ENCODE results near the gene POLR2M. TPM values are rescaled to one million over a fixed set of nuclear protein-coding genes. Genes with fewer than 3 reads are reported as not detected.
A peak's percentile ranks its signal among the peaks of the same experiment; 100 is the strongest.

The POLR2M gene
- total and polyA plus RNA-seq, 4 donors: 20.6 to 306 (median 84.8) TPM

DNA sequence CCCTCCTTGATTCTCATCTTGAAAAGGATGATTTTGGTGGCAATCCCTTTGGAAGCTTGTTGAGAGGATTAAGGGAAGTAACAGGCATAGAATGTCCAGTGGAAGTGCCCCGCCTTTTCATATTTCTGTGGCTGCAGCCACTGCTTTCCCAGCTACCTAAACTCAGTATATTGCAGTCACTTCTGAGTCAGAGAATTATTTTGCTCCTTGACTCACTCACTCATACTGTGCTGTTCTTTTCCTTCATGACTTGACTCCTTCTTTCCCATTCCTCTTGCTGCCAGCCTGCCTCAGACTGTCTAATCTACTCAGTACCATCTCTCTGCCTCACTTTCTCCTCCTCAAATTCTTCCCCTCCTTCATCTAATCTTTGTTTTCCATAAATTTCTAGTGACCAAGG, 26.5 kb upstream of the POLR2M start:
- H3K4me3 ChIP-seq: no peak overlapping the region
- H3K27ac ChIP-seq (ENCODE audit: low read depth in 1 of 2, low read length in 1 of 2): peak overlapping the region in 1 of 2 donors; percentile 82
- no peaks in the 10 kb centered on the region for H3K9me3 ChIP-seq (ENCODE audit: control insufficient read depth in 4 of 4, insufficient read depth in 3 of 4, low read length in 3 of 4)
- 91 to 100% methylated on average over 1 of the region's 1 CpG for WGBS, 2 donors
- H3K27me3 ChIP-seq (ENCODE audit: control insufficient read depth in 3 of 3, insufficient read depth in 3 of 3, low read length in 2 of 3): no peaks in the 10 kb centered on the region
- H3K36me3 ChIP-seq (ENCODE audit: control insufficient read depth in 4 of 4, insufficient read depth in 4 of 4, low read length in 4 of 4): peaks cover 0 to 4% (median 0%) of the 10 kb centered on the region in 4 donors
- no peak overlapping the region for H3K9ac ChIP-seq (ENCODE audit: insufficient read depth in 1 of 2, low read length in 2 of 2)
- ATAC-seq (ENCODE audit: insufficient read depth, low FRiP score) (no peak), DNase-seq (no peak)
- peaks cover 0 to 38% (median 0%) of the 10 kb centered on the region in 5 donors for H3K4me1 ChIP-seq (ENCODE audit: control insufficient read depth in 5 of 5, insufficient read depth in 5 of 5, low read length in 5 of 5)
- no peak for TF ChIP-seq CTCF (IDR thresholded peaks at IDR 0.05; ENCODE audit: control extremely low read depth, extremely low read depth)

DNA sequence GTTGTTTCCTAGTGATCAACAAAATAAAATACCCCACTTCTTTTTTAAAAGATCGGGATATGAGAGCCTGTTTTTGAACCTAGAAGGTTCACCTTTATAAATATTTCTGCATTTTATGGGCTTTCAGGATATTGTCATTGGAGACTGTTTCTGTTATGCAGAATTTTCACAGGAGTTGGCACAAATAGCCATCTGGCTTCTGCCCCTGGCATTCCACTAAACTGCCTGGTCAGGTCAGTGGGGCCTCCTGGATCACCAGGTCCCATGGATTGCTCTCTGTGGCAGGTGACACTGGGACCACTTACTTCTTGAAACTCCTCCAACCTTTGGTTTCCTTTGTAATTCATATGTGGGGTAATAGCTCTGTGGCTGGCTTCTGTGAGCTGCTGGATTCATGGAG, 25.5 kb upstream of the POLR2M start:
- Histone ChIP-seq H3K9ac (ENCODE audit: insufficient read depth in 1 of 2, low read length in 2 of 2) (no peak overlapping the region), H3K27me3 (ENCODE audit: control insufficient read depth in 3 of 3, insufficient read depth in 3 of 3, low read length in 2 of 3) (no peaks in the 10 kb centered on the region), H3K27ac (ENCODE audit: low read depth in 1 of 2, low read length in 1 of 2) (peak overlapping the region in 1 of 2 donors; percentile 82), H3K36me3 (ENCODE audit: control insufficient read depth in 4 of 4, insufficient read depth in 4 of 4, low read length in 4 of 4) (peaks cover 0 to 1% (median 0%) of the 10 kb centered on the region in 4 donors), H3K4me3 (no peak overlapping the region), H3K4me1 (ENCODE audit: control insufficient read depth in 5 of 5, insufficient read depth in 5 of 5, low read length in 5 of 5) (peaks cover 0 to 36% (median 0%) of the 10 kb centered on the region in 5 donors), H3K9me3 (ENCODE audit: control insufficient read depth in 4 of 4, insufficient read depth in 3 of 4, low read length in 3 of 4) (no peaks in the 10 kb centered on the region)
- DNase-seq: no peak
- ATAC-seq (ENCODE audit: insufficient read depth, low FRiP score): no peak
- WGBS, 2 donors: 96 to 97% methylated on average over 1 of the region's 1 CpG
- TF ChIP-seq CTCF (IDR thresholded peaks at IDR 0.05; ENCODE audit: control extremely low read depth, extremely low read depth): no peak

- ATAC-seq (ENCODE audit: insufficient read depth, low FRiP score) (no peak), DNase-seq (no peak)
- H3K4me3 ChIP-seq: no peak overlapping the region
- H3K9me3 ChIP-seq (ENCODE audit: control insufficient read depth in 4 of 4, insufficient read depth in 3 of 4, low read length in 3 of 4): no peaks in the 10 kb centered on the region
- peaks cover 0 to 33% (median 0%) of the 10 kb centered on the region in 5 donors for H3K4me1 ChIP-seq (ENCODE audit: control insufficient read depth in 5 of 5, insufficient read depth in 5 of 5, low read length in 5 of 5)
- 92 to 94% methylated on average over 1 of the region's 1 CpG for WGBS, 2 donors
- H3K27me3 ChIP-seq (ENCODE audit: control insufficient read depth in 3 of 3, insufficient read depth in 3 of 3, low read length in 2 of 3): no peaks in the 10 kb centered on the region
- no peak for TF ChIP-seq CTCF (IDR thresholded peaks at IDR 0.05; ENCODE audit: control extremely low read depth, extremely low read depth)
- no peak overlapping the region for H3K9ac ChIP-seq (ENCODE audit: insufficient read depth in 1 of 2, low read length in 2 of 2)
- peak overlapping the region in 1 of 2 donors; percentile 79 for H3K27ac ChIP-seq (ENCODE audit: low read depth in 1 of 2, low read length in 1 of 2)
- H3K36me3 ChIP-seq (ENCODE audit: control insufficient read depth in 4 of 4, insufficient read depth in 4 of 4, low read length in 4 of 4): peaks cover 0 to 1% (median 0%) of the 10 kb centered on the region in 4 donors
Observed at GRCh38 chr15:57683481-57683880, 23.0 kb upstream of the POLR2M start.

Measured in lung (tissue), 12 donors.